Endodermal cell (in vitro differentiated cells): Measurements from ENCODE around the gene BET1L. TPM values are rescaled to one million over a fixed set of nuclear protein-coding genes. Genes with fewer than 3 reads are reported as not detected.

Experiments used
- DNase-seq: peaks from one replicate; pipeline ENCODE4 v3.0.0-alpha.2; 2017
- H3K27ac ChIP-seq: 2 replicates; pipeline ENCODE4 v1.5.1; 2013; ENCODE audit warnings: mild to moderate bottlenecking, low read depth, low read length, moderate library complexity
- H3K27me3 ChIP-seq: 2 replicates; pipeline ENCODE4 v1.6.1; 2013; ENCODE audit warnings: mild to moderate bottlenecking, low read length, moderate library complexity; ENCODE audit not compliant: insufficient read depth, control insufficient read depth, poor library complexity, severe bottlenecking
- H3K36me3 ChIP-seq: 2 replicates; pipeline ENCODE4 v1.7.0; 2013; ENCODE audit warnings: mild to moderate bottlenecking, low read length, moderate library complexity; ENCODE audit not compliant: control insufficient read depth, insufficient read depth
- H3K4me1 ChIP-seq: one replicate; pipeline ENCODE4 v1.7.0; 2013; ENCODE audit warnings: low read length; ENCODE audit not compliant: control insufficient read depth, insufficient read depth
- H3K4me3 ChIP-seq: 2 replicates; pipeline ENCODE4 v1.5.1; 2013; ENCODE audit warnings: mild to moderate bottlenecking, low read length, moderate library complexity
- H3K9ac ChIP-seq: 2 replicates; pipeline ENCODE4 v1.6.1; 2013; ENCODE audit warnings: mild to moderate bottlenecking, low read length, moderate library complexity; ENCODE audit not compliant: poor library complexity, severe bottlenecking; ENCODE audit errors: extremely low read depth
- H3K9me3 ChIP-seq: 2 replicates; pipeline ENCODE4 v1.6.1; 2013; ENCODE audit warnings: mild to moderate bottlenecking, low read length, moderate library complexity; ENCODE audit not compliant: control insufficient read depth
- H3K27ac Mint-ChIP-seq: 2 replicates; pipeline ENCODE4 v1.8.0; 2020; ENCODE audit warnings: mixed read lengths
- H3K27me3 Mint-ChIP-seq: 2 replicates; pipeline ENCODE4 v1.8.0; 2021; ENCODE audit warnings: mild to moderate bottlenecking, mixed read lengths; ENCODE audit not compliant: insufficient read depth
- H3K36me3 Mint-ChIP-seq: 2 replicates; pipeline ENCODE4 v1.8.0; 2020; ENCODE audit warnings: low read depth, mixed read lengths
- H3K4me1 Mint-ChIP-seq: 2 replicates; pipeline ENCODE4 v1.8.0; 2020; ENCODE audit warnings: mixed read lengths
- H3K4me3 Mint-ChIP-seq: 2 replicates; pipeline ENCODE4 v1.8.0; 2020; ENCODE audit warnings: mild to moderate bottlenecking, moderate library complexity, mixed read lengths
- H3K9me3 Mint-ChIP-seq: 2 replicates; pipeline ENCODE4 v1.8.0; 2020; ENCODE audit warnings: mild to moderate bottlenecking, mixed read lengths
- CTCF ChIP-seq: fragments of 200-600 bp; sonication (generic); conservative IDR thresholded peaks from 2 replicates; pipeline ENCODE4 v1.5.0; 2021; ENCODE audit warnings: antibody characterized with exemption, mild to moderate bottlenecking
- WGBS, 2 experiments: methylation state at CpG; one replicate each; pipeline versions ENCODE4 v1.1.5 to v1.1.7; 2013; ENCODE audit warnings: missing lambda C conversion rate in 2 of 2, mixed read lengths in 1 of 2; ENCODE audit not compliant: insufficient coverage in 1 of 2, insufficient read length in 1 of 2; 5-methylcytosine and 5-hydroxymethylcytosine counted together
- total RNA-seq, 2 donors: library from RNA; stranded (reverse); fragmentation: NEBNext Ultra II Directional in 1 of 2; extraction: Animal tissue kit (Norgen Biotek cat#: 25700) in 1 of 2; gene quantifications; 2 replicates in 1 of 2; 3 replicates in 1 of 2; pipeline ENCODE4 v1.2.1, GENCODE V29; 2021

Gene BET1L
- total RNA-seq, 2 donors from 2014 or later = 47.4 to 63.7 TPM

DNA sequence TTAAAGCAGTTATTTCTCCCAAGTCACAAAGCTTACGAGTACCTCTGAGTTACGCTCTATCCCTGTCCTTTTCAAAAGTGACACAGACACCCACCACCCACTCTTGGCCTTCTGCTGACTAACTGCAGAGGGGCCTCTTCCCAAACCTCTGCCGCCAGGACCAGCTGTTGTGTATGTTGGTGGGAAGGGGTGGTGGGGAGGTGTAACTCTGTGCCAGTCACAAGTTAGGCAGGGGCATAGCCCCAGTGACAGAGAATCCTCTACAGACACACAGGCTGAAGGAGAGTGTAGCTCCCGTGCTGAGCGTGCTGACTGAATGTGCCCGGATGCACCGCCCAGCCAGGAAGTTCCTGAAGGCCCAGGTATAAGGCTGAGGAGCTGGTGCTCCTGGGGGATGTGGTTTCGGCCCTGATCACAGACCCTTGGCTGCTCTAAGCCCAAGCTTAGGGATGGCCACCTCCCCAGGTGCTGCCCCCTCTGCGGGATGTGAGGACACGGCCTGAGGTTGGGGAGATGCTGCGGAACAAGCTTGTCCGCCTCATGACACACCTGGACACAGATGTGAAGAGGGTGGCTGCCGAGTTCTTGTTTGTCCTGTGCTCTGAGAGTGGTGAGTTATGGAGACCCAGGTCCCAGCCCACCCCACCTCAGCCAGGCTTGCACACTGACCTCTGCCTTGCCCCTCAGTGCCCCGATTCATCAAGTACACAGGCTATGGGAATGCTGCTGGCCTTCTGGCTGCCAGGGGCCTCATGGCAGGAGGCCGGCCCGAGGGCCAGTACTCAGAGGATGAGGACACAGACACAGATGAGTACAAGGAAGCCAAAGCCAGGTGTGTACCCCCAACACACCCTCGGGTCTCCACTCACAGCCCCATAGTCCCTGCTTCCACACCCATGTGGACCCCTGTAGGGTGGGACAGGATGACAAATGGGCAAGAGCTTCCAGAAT is 5.2 kb upstream of the BET1L start:
- Mint-ChIP-seq H3K27me3 (no peaks in the 10 kb centered on the region), H3K36me3 (peaks cover 54% of the 10 kb centered on the region), H3K4me1 (peaks cover 12% of the 10 kb centered on the region), H3K4me3 (no peak overlapping the region), H3K27ac (no peak overlapping the region), H3K9me3 (no peaks in the 10 kb centered on the region)
- H3K27ac ChIP-seq = no peak overlapping the region
- H3K9ac ChIP-seq = no peak overlapping the region
- 95 to 98% methylated on average over 9 to 17 of the region's 17 CpGs for WGBS, 2 experiments
- no peak overlapping the region for H3K4me3 ChIP-seq
- H3K36me3 ChIP-seq = peaks cover 68% of the 10 kb centered on the region
- H3K4me1 ChIP-seq = peaks cover 14% of the 10 kb centered on the region
- no peak for TF ChIP-seq CTCF
- no peaks in the 10 kb centered on the region for H3K9me3 ChIP-seq
- H3K27me3 ChIP-seq = no peaks in the 10 kb centered on the region
- no peak for DNase-seq

- Mint-ChIP-seq H3K27ac (no peak overlapping the region), H3K9me3 (no peaks in the 10 kb centered on the region), H3K4me1 (peaks cover 12% of the 10 kb centered on the region), H3K4me3 (no peak overlapping the region), H3K27me3 (no peaks in the 10 kb centered on the region), H3K36me3 (peaks cover 54% of the 10 kb centered on the region)
- H3K27me3 ChIP-seq = no peaks in the 10 kb centered on the region
- no peak overlapping the region for H3K9ac ChIP-seq
- H3K4me1 ChIP-seq = peaks cover 14% of the 10 kb centered on the region
- no peak for DNase-seq
- no peak for TF ChIP-seq CTCF
- H3K27ac ChIP-seq = no peak overlapping the region
- peaks cover 68% of the 10 kb centered on the region for H3K36me3 ChIP-seq
- H3K4me3 ChIP-seq = no peak overlapping the region
- no peaks in the 10 kb centered on the region for H3K9me3 ChIP-seq
- 87 to 92% methylated on average over 7 to 9 of the region's 9 CpGs for WGBS, 2 experiments
These were observed 4.5 kb upstream of the BET1L start for GRCh38 chr11:211741-212140.

DNA sequence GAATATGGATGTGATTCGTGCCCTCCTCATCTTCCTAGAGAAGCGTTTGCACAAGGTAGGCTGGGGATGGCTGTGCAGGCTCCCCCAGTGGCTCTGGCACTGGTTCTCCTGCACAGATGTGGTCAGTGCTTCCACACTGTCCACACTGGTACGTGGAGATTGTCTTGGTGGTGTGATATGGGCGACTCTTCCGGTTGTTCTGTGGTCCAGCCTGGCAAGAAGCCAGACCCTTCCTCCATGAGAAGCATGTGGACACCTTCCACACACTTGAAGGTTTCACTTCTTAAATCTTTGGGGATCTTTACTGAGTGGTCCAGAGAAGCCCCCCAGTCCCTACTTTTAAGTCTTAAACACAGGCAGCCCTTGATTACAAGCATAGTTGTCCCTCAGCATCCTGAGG is 4.1 kb upstream of the BET1L start:
- H3K9me3 Mint-ChIP-seq = no peaks in the 10 kb centered on the region

More for the DNA sequence above, 4.1 kb upstream of the BET1L start:
- Histone ChIP-seq H3K27me3 (no peaks in the 10 kb centered on the region), H3K27ac (no peak overlapping the region), H3K4me3 (no peak overlapping the region), H3K9me3 (no peaks in the 10 kb centered on the region), H3K4me1 (peaks cover 14% of the 10 kb centered on the region), H3K9ac (peak overlapping the region; percentile 93), H3K36me3 (peaks cover 68% of the 10 kb centered on the region)
- WGBS, 2 experiments = 94 to 97% methylated on average over 3 to 5 of the region's 5 CpGs
- TF ChIP-seq CTCF = no peak
- no peak overlapping the region for H3K4me3 Mint-ChIP-seq
- H3K4me1 Mint-ChIP-seq = peaks cover 13% of the 10 kb centered on the region
- no peak for DNase-seq
- H3K36me3 Mint-ChIP-seq = peaks cover 54% of the 10 kb centered on the region
- H3K27me3 Mint-ChIP-seq = no peaks in the 10 kb centered on the region
- no peak overlapping the region for H3K27ac Mint-ChIP-seq
